HCT116 (cell line): ENCODE results near the gene CAPN2. TPM values are rescaled to one million over a fixed set of nuclear protein-coding genes. Genes with fewer than 3 reads are reported as not detected.

Experiments used
- ATAC-seq: fragments of 200-7000 bp; cut with Tn5 transposase; 2 replicates; pipeline ENCODE4 v1.9.1; 2020; ENCODE audit warnings: mild to moderate bottlenecking, moderate library complexity
- BruUV-seq: library from RNA; stranded (reverse); fragments of 400-500 nt; replicated peaks from 2 replicates; lab custom pipeline; 2021; lab: Mats Ljungman, UMichigan
- CTCF ChIA-PET: fragments of 300-600 bp; sonication (Branson Sonifier 250); formaldehyde crosslinking; loops from one replicate; lab custom pipeline; 2021; ENCODE audit warnings: antibody characterized with exemption; lab: Charles Lee
- POLR2A ChIA-PET: fragments of 300-600, 350-600 bp; sonication (Branson Sonifier 250); formaldehyde crosslinking; loops from one replicate; lab custom pipeline; 2021; ENCODE audit warnings: antibody characterized with exemption; lab: Charles Lee
- RAD21 ChIA-PET, 2 experiments: fragments of 300-600 bp; sonication (Branson Sonifier 250); formaldehyde crosslinking; loops; one replicate each; lab custom pipeline; 2023; ENCODE audit warnings: low total read pairs in 2 of 2; ENCODE audit not compliant: uncharacterized antibody in 2 of 2, unreplicated experiment in 2 of 2, low non-redundant PET in 1 of 2; lab: Charles Lee
- DNase-seq: peaks from one replicate; pipeline ENCODE4 v3.0.0-alpha.2; 2010; ENCODE audit warnings: low read depth, low spot score
- H2AFZ ChIP-seq: fragments of 200-600 bp; shearing (Covaris generic), sonication (generic); 2 replicates; pipeline ENCODE4 v1.6.1; 2017; ENCODE audit warnings: low read depth, mixed run types, mixed read lengths, antibody characterized with exemption, low read length; ENCODE audit not compliant: poor library complexity, severe bottlenecking
- H3K27ac ChIP-seq: 2 replicates; pipeline ENCODE4 v1.5.1; 2012; ENCODE audit warnings: low read depth, low read length
- H3K27me3 ChIP-seq: fragments of 200-600 bp; sonication (generic); 2 replicates; pipeline ENCODE4 v1.6.1; 2016; ENCODE audit warnings: mixed run types, low read length, mixed read lengths; ENCODE audit not compliant: insufficient read depth
- H3K36me3 ChIP-seq, 2 experiments: fragments of 200-500 bp in 1 of 2; fragments of 200-600 bp in 1 of 2; sonication (Bioruptor generic) in 1 of 2; sonication (generic) in 1 of 2; 2 replicates each; pipeline versions ENCODE4 v1.5.1 to v1.6.1; 2014 to 2016; ENCODE audit warnings: low read length in 2 of 2, inconsistent platforms in 1 of 2, mixed read lengths in 1 of 2, mixed run types in 1 of 2; ENCODE audit not compliant: insufficient read depth in 2 of 2, control insufficient read depth in 1 of 2
- H3K4me1 ChIP-seq, 2 experiments: fragments of 200-600 bp in 1 of 2; sonication (generic) in 1 of 2; 2 replicates each; pipeline versions ENCODE4 v1.5.1 to v1.6.1; 2012 to 2017; ENCODE audit warnings: low read length in 2 of 2, inconsistent platforms in 1 of 2, mild to moderate bottlenecking in 1 of 2, mixed read lengths in 1 of 2, mixed run types in 1 of 2, moderate library complexity in 1 of 2; ENCODE audit not compliant: insufficient read depth in 2 of 2, control insufficient read depth in 1 of 2
- H3K4me2 ChIP-seq: fragments of 200-600 bp; sonication (generic); 2 replicates; pipeline ENCODE4 v1.6.1; 2017; ENCODE audit warnings: mixed run types, low read length, mixed read lengths
- H3K4me3 ChIP-seq, 2 experiments: fragments of 200-600 bp in 1 of 2; sonication (generic) in 1 of 2; replicated peaks in 1 of 2; 2 replicates each; pipeline ENCODE4 v1.5.1; 2011 to 2016; ENCODE audit warnings: low read length in 2 of 2, control low read depth in 1 of 2, low read depth in 1 of 2, mild to moderate bottlenecking in 1 of 2, mixed read lengths in 1 of 2, mixed run types in 1 of 2
- H3K79me2 ChIP-seq: fragments of 200-600 bp; sonication (generic); 2 replicates; pipeline ENCODE4 v1.6.1; 2017; ENCODE audit warnings: mild to moderate bottlenecking, mixed run types, low read length, moderate library complexity, mixed read lengths; ENCODE audit not compliant: insufficient read depth
- H3K9ac ChIP-seq: fragments of 200-600 bp; sonication (generic); 2 replicates; pipeline ENCODE4 v1.6.1; 2016; ENCODE audit warnings: low read length, mixed read lengths
- H3K9me2 ChIP-seq: fragments of 200-600 bp; sonication (generic), shearing (Covaris generic); 2 replicates; pipeline ENCODE4 v1.6.1; 2017; ENCODE audit warnings: mixed run types, mild to moderate bottlenecking, moderate library complexity; ENCODE audit not compliant: insufficient read depth
- H3K9me3 ChIP-seq, 2 experiments: fragments of 200-500 bp in 1 of 2; fragments of 200-600 bp in 1 of 2; sonication (Bioruptor generic) in 1 of 2; sonication (generic) in 1 of 2; 2 replicates each; pipeline ENCODE4 v1.6.1; 2014 to 2017; ENCODE audit warnings: low read length in 2 of 2, mixed read lengths in 2 of 2, inconsistent platforms in 1 of 2, low read depth in 1 of 2, mild to moderate bottlenecking in 1 of 2, mixed run types in 1 of 2, moderate library complexity in 1 of 2; ENCODE audit not compliant: control insufficient read depth in 1 of 2, insufficient read depth in 1 of 2
- H4K20me1 ChIP-seq: fragments of 200-600 bp; sonication (generic), shearing (Covaris generic); 2 replicates; pipeline ENCODE4 v1.6.1; 2017; ENCODE audit warnings: mixed run types, mild to moderate bottlenecking, moderate library complexity; ENCODE audit not compliant: insufficient read depth
- CBX3 ChIP-seq: IDR thresholded peaks from 2 replicates; pipeline ENCODE4 v1.6.1; 2012; ENCODE audit warnings: low read depth
- EGR1 ChIP-seq: IDR thresholded peaks from 2 replicates; pipeline ENCODE4 v1.6.1; 2012; ENCODE audit warnings: low read depth
- ELF1 ChIP-seq: IDR thresholded peaks from 2 replicates; pipeline ENCODE4 v1.6.1; 2012; ENCODE audit warnings: low read depth, borderline replicate concordance
- EZH2 ChIP-seq: fragments of 200-600 bp; sonication (generic); IDR thresholded peaks from 2 replicates; pipeline ENCODE4 v1.6.1; 2017; ENCODE audit warnings: antibody characterized with exemption, mixed run types
- FOSL1 ChIP-seq: IDR thresholded peaks from 2 replicates; pipeline ENCODE4 v1.6.1; 2012; ENCODE audit warnings: low read depth
- POLR2A ChIP-seq: IDR thresholded peaks from 2 replicates; pipeline ENCODE4 v1.7.0; 2011; ENCODE audit warnings: borderline replicate concordance; ENCODE audit not compliant: insufficient read depth, insufficient read length; ENCODE audit errors: extremely low read depth
- POLR2AphosphoS5 ChIP-seq: IDR thresholded peaks from 2 replicates; pipeline ENCODE4 v1.6.1; 2011; ENCODE audit warnings: mild to moderate bottlenecking, low read depth, low read length, moderate library complexity
- RAD21 ChIP-seq: IDR thresholded peaks from 2 replicates; pipeline ENCODE4 v1.6.1; 2012; ENCODE audit warnings: low read depth, mild to moderate bottlenecking
- SIN3A ChIP-seq: IDR thresholded peaks from 2 replicates; pipeline ENCODE4 v1.6.1; 2012; ENCODE audit warnings: low read depth
- SP1 ChIP-seq: IDR thresholded peaks from 2 replicates; pipeline ENCODE4 v1.6.1; 2012; ENCODE audit warnings: low read depth
- SRF ChIP-seq: IDR thresholded peaks from 2 replicates; pipeline ENCODE4 v1.6.1; 2012; ENCODE audit warnings: low read depth
- TCF7L2 ChIP-seq: IDR thresholded peaks from 2 replicates; pipeline ENCODE4 v1.7.0; 2011; ENCODE audit warnings: borderline replicate concordance, inconsistent platforms; ENCODE audit not compliant: insufficient read depth, insufficient read length; ENCODE audit errors: extremely low read depth
- YY1 ChIP-seq: IDR thresholded peaks from 2 replicates; pipeline ENCODE4 v1.6.1; 2011; ENCODE audit warnings: low read length, low read depth, moderate library complexity, mild to moderate bottlenecking; ENCODE audit not compliant: insufficient replicate concordance; ENCODE audit errors: extremely low read depth
- ZNF274 ChIP-seq: fragments of 200-500 bp; sonication (Bioruptor generic); IDR thresholded peaks from 2 replicates; pipeline ENCODE4 v1.6.1; 2014; ENCODE audit warnings: mild to moderate bottlenecking, low read depth, low read length, inconsistent platforms
- intact Hi-C: fragments of 100-400 bp; cut with micrococcal nuclease; formaldehyde crosslinking; loops from 2 replicates; pipeline ENCODE4 v1.10.0; 2022
- total RNA-seq: library from RNA; stranded (reverse); gene quantifications from one replicate; pipeline ENCODE4 v1.2.1, GENCODE V29; 2021; ENCODE audit not compliant: unreplicated experiment
- TF ChIP-seq, protein P1 (sequence below): IDR thresholded peaks from 2 replicates; pipeline ENCODE4 v1.6.1; 2012; ENCODE audit warnings: low read depth
- TF ChIP-seq, protein P2 (sequence below): IDR thresholded peaks from 2 replicates; pipeline ENCODE4 v1.6.1; 2011; ENCODE audit warnings: mild to moderate bottlenecking, low read length, moderate library complexity; ENCODE audit not compliant: insufficient replicate concordance; ENCODE audit errors: extremely low read depth
- TF ChIP-seq, protein P3 (sequence below), 3 experiments: fragments of 200-600 bp in 1 of 3; sonication (generic) in 1 of 3; IDR thresholded peaks in 2 of 3; conservative IDR thresholded peaks in 1 of 3; 2 replicates each; pipeline ENCODE4 v1.5.1; 2012 to 2017; ENCODE audit warnings: low read depth in 2 of 3, low read length in 2 of 3, antibody characterized with exemption in 1 of 3, borderline replicate concordance in 1 of 3, control low read depth in 1 of 3, mild to moderate bottlenecking in 1 of 3, mixed read lengths in 1 of 3, mixed run types in 1 of 3, moderate library complexity in 1 of 3; ENCODE audit not compliant: insufficient read depth in 1 of 3
- TF ChIP-seq, protein P4 (sequence below): IDR thresholded peaks from 2 replicates; pipeline ENCODE4 v1.6.1; 2012
- TF ChIP-seq, protein P5 (sequence below): IDR thresholded peaks from 2 replicates; pipeline ENCODE4 v1.6.1; 2012

The CAPN2 gene
- total RNA-seq, 1 experiment from 2014 or later = 173 TPM

DNA sequence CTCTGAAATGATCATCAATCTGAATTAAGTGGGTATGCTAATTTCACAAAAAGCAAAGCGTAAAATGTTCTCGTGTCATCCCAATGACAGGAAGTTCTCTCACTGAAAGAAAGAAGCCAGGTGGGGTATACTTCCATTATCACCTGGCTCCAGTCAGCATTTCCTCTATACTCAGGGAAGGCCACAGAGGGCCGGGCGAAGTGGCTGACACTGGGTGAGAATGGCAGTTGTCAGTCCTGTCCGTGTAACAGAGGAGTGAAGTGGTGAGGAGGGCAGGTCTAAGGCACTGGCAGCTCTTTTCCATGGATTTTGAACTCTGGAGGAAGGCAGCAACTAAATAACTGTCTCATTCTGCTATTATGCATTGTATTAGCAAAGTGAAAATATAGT is 60.4 kb downstream of the CAPN2 start:
- no peak for DNase-seq
- no peak overlapping the region for H2AFZ ChIP-seq
- no peaks in the 10 kb centered on the region for H3K27me3 ChIP-seq
- no peaks in the 10 kb centered on the region; the same call in 1 of the 2 replicates for H3K79me2 ChIP-seq
- no peaks in the 10 kb centered on the region for H4K20me1 ChIP-seq
- RAD21 ChIA-PET = interaction anchor here in 1 of 2 experiments (0.7 kb wide), 1 partner anchor 72 kb away, joined by 3 read pairs; no protein-coding TSS in a partner anchor
- H3K27ac ChIP-seq = peak overlapping the region; percentile 71
- no peaks in the 10 kb centered on the region for H3K9me3 ChIP-seq
- no peak overlapping the region for H3K4me3 ChIP-seq
- H3K4me1 ChIP-seq = peaks cover 24 to 64% of the 10 kb centered on the region in 2 experiments
- BruUV-seq = no TSS peak
- no peak for ATAC-seq
- peaks cover 18 to 43% of the 10 kb centered on the region in 2 experiments; a peak in 3 of 4 replicates for H3K36me3 ChIP-seq
- CTCF ChIA-PET = interaction anchor here (1.0 to 2.0 kb wide), 3 partner anchors 10 to 73 kb away, joined by 3 to 4 read pairs (median 3); partner anchors contain the start of gene TP53BP2
- POLR2A ChIA-PET = interaction anchor here (1.5 kb wide), 1 partner anchor 74 kb away, joined by 3 read pairs; no protein-coding TSS in a partner anchor
- peak overlapping the region; percentile 56 for H3K9ac ChIP-seq
- intact Hi-C loops = no loop called here
- H3K4me2 ChIP-seq = peak overlapping the region; percentile 79
- no peaks in the 10 kb centered on the region for H3K9me2 ChIP-seq
- TF ChIP-seq, protein P1, sequence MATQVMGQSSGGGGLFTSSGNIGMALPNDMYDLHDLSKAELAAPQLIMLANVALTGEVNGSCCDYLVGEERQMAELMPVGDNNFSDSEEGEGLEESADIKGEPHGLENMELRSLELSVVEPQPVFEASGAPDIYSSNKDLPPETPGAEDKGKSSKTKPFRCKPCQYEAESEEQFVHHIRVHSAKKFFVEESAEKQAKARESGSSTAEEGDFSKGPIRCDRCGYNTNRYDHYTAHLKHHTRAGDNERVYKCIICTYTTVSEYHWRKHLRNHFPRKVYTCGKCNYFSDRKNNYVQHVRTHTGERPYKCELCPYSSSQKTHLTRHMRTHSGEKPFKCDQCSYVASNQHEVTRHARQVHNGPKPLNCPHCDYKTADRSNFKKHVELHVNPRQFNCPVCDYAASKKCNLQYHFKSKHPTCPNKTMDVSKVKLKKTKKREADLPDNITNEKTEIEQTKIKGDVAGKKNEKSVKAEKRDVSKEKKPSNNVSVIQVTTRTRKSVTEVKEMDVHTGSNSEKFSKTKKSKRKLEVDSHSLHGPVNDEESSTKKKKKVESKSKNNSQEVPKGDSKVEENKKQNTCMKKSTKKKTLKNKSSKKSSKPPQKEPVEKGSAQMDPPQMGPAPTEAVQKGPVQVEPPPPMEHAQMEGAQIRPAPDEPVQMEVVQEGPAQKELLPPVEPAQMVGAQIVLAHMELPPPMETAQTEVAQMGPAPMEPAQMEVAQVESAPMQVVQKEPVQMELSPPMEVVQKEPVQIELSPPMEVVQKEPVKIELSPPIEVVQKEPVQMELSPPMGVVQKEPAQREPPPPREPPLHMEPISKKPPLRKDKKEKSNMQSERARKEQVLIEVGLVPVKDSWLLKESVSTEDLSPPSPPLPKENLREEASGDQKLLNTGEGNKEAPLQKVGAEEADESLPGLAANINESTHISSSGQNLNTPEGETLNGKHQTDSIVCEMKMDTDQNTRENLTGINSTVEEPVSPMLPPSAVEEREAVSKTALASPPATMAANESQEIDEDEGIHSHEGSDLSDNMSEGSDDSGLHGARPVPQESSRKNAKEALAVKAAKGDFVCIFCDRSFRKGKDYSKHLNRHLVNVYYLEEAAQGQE = no peak
- TF ChIP-seq ZNF274 (no peak), FOSL1 (no peak), RAD21 (no peak), POLR2AphosphoS5 (no peak), YY1 (no peak), ELF1 (no peak), TCF7L2 (no peak), POLR2A (no peak), SP1 (no peak), EGR1 (no peak), SIN3A (no peak), CBX3 (no peak), EZH2 (no peak), SRF (no peak)
- TF ChIP-seq, protein P2, sequence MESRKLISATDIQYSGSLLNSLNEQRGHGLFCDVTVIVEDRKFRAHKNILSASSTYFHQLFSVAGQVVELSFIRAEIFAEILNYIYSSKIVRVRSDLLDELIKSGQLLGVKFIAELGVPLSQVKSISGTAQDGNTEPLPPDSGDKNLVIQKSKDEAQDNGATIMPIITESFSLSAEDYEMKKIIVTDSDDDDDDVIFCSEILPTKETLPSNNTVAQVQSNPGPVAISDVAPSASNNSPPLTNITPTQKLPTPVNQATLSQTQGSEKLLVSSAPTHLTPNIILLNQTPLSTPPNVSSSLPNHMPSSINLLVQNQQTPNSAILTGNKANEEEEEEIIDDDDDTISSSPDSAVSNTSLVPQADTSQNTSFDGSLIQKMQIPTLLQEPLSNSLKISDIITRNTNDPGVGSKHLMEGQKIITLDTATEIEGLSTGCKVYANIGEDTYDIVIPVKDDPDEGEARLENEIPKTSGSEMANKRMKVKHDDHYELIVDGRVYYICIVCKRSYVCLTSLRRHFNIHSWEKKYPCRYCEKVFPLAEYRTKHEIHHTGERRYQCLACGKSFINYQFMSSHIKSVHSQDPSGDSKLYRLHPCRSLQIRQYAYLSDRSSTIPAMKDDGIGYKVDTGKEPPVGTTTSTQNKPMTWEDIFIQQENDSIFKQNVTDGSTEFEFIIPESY = no peak
- TF ChIP-seq, protein P3, sequence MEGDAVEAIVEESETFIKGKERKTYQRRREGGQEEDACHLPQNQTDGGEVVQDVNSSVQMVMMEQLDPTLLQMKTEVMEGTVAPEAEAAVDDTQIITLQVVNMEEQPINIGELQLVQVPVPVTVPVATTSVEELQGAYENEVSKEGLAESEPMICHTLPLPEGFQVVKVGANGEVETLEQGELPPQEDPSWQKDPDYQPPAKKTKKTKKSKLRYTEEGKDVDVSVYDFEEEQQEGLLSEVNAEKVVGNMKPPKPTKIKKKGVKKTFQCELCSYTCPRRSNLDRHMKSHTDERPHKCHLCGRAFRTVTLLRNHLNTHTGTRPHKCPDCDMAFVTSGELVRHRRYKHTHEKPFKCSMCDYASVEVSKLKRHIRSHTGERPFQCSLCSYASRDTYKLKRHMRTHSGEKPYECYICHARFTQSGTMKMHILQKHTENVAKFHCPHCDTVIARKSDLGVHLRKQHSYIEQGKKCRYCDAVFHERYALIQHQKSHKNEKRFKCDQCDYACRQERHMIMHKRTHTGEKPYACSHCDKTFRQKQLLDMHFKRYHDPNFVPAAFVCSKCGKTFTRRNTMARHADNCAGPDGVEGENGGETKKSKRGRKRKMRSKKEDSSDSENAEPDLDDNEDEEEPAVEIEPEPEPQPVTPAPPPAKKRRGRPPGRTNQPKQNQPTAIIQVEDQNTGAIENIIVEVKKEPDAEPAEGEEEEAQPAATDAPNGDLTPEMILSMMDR (IDR thresholded peaks at IDR 0.05 in 2 of 3, conservative IDR thresholded peaks at IDR 0.05 in 1 of 3; ENCODE audit: borderline replicate concordance in 1 of 3, insufficient read depth in 1 of 3, low read depth in 2 of 3, low read length in 2 of 3) = no peak
- TF ChIP-seq, protein P4, sequence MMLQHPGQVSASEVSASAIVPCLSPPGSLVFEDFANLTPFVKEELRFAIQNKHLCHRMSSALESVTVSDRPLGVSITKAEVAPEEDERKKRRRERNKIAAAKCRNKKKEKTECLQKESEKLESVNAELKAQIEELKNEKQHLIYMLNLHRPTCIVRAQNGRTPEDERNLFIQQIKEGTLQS = no peak
- TF ChIP-seq, protein P5, sequence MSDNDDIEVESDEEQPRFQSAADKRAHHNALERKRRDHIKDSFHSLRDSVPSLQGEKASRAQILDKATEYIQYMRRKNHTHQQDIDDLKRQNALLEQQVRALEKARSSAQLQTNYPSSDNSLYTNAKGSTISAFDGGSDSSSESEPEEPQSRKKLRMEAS = no peak
